ENCODE data around the gene VEZT.

GRCh38 chr12:95323212-95323611 is 105.6 kb downstream of the VEZT start:
- TF ChIP-seq CTCF (IDR thresholded peaks at IDR 0.05; ENCODE audit: poor library complexity) (no peak), EZH2phosphoT487 (IDR thresholded peaks at IDR 0.05; ENCODE audit: low read depth, severe bottlenecking, unreplicated experiment) (no peak)
